Osteoblast (primary cell): ENCODE measurements around the gene C14orf180. TPM values are rescaled to one million over a fixed set of nuclear protein-coding genes. Genes with fewer than 3 reads are reported as not detected.

Experiments
- DNase-seq: peaks from one replicate; pipeline ENCODE4 v3.0.0; 2011; ENCODE audit warnings: low spot score, mixed read lengths; ENCODE audit not compliant: insufficient read length; ENCODE audit errors: missing footprints
- H2AFZ ChIP-seq: 2 replicates; pipeline ENCODE4 v1.6.0; 2011; ENCODE audit warnings: mild to moderate bottlenecking, low read length
- H3K27ac ChIP-seq: 2 replicates; pipeline ENCODE4 v1.5.1; 2011; ENCODE audit warnings: mild to moderate bottlenecking, low read depth, low read length, moderate library complexity
- H3K27me3 ChIP-seq: 2 replicates; pipeline ENCODE4 v1.6.0; 2012; ENCODE audit warnings: mild to moderate bottlenecking, control low read depth, inconsistent platforms, low read length, moderate library complexity; ENCODE audit not compliant: insufficient read depth
- H3K36me3 ChIP-seq: 2 replicates; pipeline ENCODE4 v1.5.1; 2011; ENCODE audit warnings: mild to moderate bottlenecking, low read length, control low read depth, moderate library complexity; ENCODE audit not compliant: insufficient read depth
- H3K4me1 ChIP-seq: 2 replicates; pipeline ENCODE4 v1.5.1; 2011; ENCODE audit warnings: mild to moderate bottlenecking, low read length, control low read depth, moderate library complexity; ENCODE audit not compliant: insufficient read depth
- H3K4me2 ChIP-seq: 2 replicates; pipeline ENCODE4 v1.6.0; 2011; ENCODE audit warnings: mild to moderate bottlenecking, low read length; ENCODE audit not compliant: insufficient read depth
- H3K4me3 ChIP-seq: fragments of 200-600 bp; sonication (generic); 3 replicates; pipeline ENCODE4 v1.5.1; 2012; ENCODE audit warnings: mild to moderate bottlenecking, low read length, inconsistent platforms; ENCODE audit not compliant: insufficient read depth
- H3K79me2 ChIP-seq: 2 replicates; pipeline ENCODE4 v1.6.0; 2012; ENCODE audit warnings: mild to moderate bottlenecking, low read length, control low read depth, inconsistent platforms; ENCODE audit not compliant: insufficient read depth
- H3K9me3 ChIP-seq: 2 replicates; pipeline ENCODE4 v1.5.1; 2011; ENCODE audit warnings: low read depth, low read length, control low read depth
- H4K20me1 ChIP-seq: 2 replicates; pipeline ENCODE4 v1.6.0; 2012; ENCODE audit warnings: mild to moderate bottlenecking, low read length, control low read depth; ENCODE audit not compliant: insufficient read depth
- CTCF ChIP-seq: IDR thresholded peaks from 2 replicates; pipeline ENCODE4 v1.5.1; 2011; ENCODE audit warnings: mild to moderate bottlenecking, low read depth, low read length, moderate library complexity; ENCODE audit errors: extremely low read depth
- total RNA-seq: library from RNA; depleted of rRNA; stranded (reverse); fragments of >200 nt; gene quantifications from 2 replicates; pipeline ENCODE4 v1.2.3, GENCODE V29; 2012

C14orf180 gene
- total RNA-seq, 1 donor: not detected

GRCh38 chr14:104598910-104599273, 19.3 kb downstream of the C14orf180 start:
- H2AFZ ChIP-seq: no peak overlapping the region
- no peak overlapping the region for H3K4me2 ChIP-seq
- no peaks in the 10 kb centered on the region for H3K79me2 ChIP-seq
- no peaks in the 10 kb centered on the region for H3K4me1 ChIP-seq
- TF ChIP-seq CTCF: no peak
- H3K36me3 ChIP-seq: no peaks in the 10 kb centered on the region
- no peaks in the 10 kb centered on the region for H3K27me3 ChIP-seq
- H3K9me3 ChIP-seq: no peaks in the 10 kb centered on the region
- H3K27ac ChIP-seq: no peak overlapping the region
- no peak for DNase-seq
- H3K4me3 ChIP-seq: no peak overlapping the region
- H4K20me1 ChIP-seq: no peaks in the 10 kb centered on the region

- Histone ChIP-seq H3K4me3 (no peak overlapping the region), H3K27me3 (no peaks in the 10 kb centered on the region), H2AFZ (no peak overlapping the region), H3K4me1 (no peaks in the 10 kb centered on the region), H3K36me3 (no peaks in the 10 kb centered on the region), H3K79me2 (no peaks in the 10 kb centered on the region), H3K9me3 (no peaks in the 10 kb centered on the region), H3K27ac (no peak overlapping the region), H3K4me2 (no peak overlapping the region), H4K20me1 (no peaks in the 10 kb centered on the region)
- DNase-seq: no peak
- no peak for TF ChIP-seq CTCF
These were observed 19.9 kb downstream of the C14orf180 start for GRCh38 chr14:104599446-104599845.

- peaks cover 5% of the 10 kb centered on the region for H3K27me3 ChIP-seq
- H3K9me3 ChIP-seq: no peaks in the 10 kb centered on the region
- no peaks in the 10 kb centered on the region for H3K4me1 ChIP-seq
- no peaks in the 10 kb centered on the region for H3K79me2 ChIP-seq
- no peak for TF ChIP-seq CTCF
- no peaks in the 10 kb centered on the region for H4K20me1 ChIP-seq
- no peak overlapping the region for H3K4me3 ChIP-seq
- peak; percentile 93 for DNase-seq
- H3K36me3 ChIP-seq: no peaks in the 10 kb centered on the region
- no peak overlapping the region for H3K27ac ChIP-seq
- H3K4me2 ChIP-seq: no peak overlapping the region
- no peak overlapping the region for H2AFZ ChIP-seq
These were observed 20.6 kb downstream of the C14orf180 start for GRCh38 chr14:104600141-104600643.

- DNase-seq: no peak
- peaks cover 9% of the 10 kb centered on the region for H3K27me3 ChIP-seq
- H3K4me1 ChIP-seq: no peaks in the 10 kb centered on the region
- no peaks in the 10 kb centered on the region for H3K79me2 ChIP-seq
- H3K9me3 ChIP-seq: no peaks in the 10 kb centered on the region
- no peak overlapping the region for H3K4me3 ChIP-seq
- H3K36me3 ChIP-seq: no peaks in the 10 kb centered on the region
- no peak overlapping the region for H2AFZ ChIP-seq
- H4K20me1 ChIP-seq: no peaks in the 10 kb centered on the region
- H3K27ac ChIP-seq: no peak overlapping the region
- no peak for TF ChIP-seq CTCF
- no peak overlapping the region for H3K4me2 ChIP-seq
These were observed 21.2 kb downstream of the C14orf180 start for GRCh38 chr14:104600805-104601204.
